HG03378 (cell line): ENCODE data around the gene HEYL.
A peak's percentile ranks its signal among the peaks of the same experiment; 100 is the strongest.

Experiments used
- ATAC-seq: cut with Tn5 transposase; IDR thresholded peaks from one replicate; pipeline ENCODE4 v1.9.1; 2021; ENCODE audit warnings: mild to moderate bottlenecking, moderate library complexity; ENCODE audit not compliant: unreplicated experiment

HEYL gene

DNA sequence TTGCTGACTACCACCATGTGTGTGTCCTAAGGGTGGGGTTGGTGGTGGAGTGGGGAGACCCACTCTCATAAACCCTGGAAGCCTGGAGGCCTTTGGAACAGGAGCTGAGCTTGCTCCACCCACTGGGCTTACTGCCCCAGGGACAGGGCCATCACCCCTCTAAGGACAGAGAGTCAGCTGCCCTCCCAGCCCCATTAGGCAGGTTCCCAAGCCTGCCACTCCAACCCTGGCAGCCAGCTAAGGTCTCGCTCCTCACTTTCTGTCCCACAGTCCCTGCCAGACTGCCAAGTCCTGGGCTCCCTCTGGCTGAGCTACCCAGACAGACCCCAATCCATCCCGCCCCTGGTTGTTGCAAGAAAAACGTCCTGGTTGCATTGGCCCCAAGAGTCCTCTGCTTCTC, 28.7 kb upstream of the HEYL start:
- no peak for ATAC-seq

DNA sequence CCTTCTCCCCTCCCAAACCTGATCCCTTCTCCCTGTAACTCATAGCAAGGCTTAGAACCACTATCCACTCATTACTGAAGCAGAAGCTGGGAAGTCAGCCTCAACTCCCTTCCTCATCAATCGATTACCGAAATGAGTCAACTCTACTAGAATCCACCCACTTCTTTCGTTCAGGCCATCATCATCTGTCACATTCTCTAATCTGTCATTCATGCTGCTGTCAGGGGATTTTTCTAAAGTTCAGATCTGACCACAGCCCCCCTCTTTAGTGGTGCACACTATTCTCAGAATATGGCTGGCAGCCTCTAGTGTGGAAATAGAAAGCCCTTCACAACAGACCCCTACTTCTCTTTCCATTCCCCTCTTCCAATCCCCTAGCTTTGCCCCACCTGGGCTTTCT, 27.3 kb upstream of the HEYL start:
- peak; percentile 89 for ATAC-seq

DNA sequence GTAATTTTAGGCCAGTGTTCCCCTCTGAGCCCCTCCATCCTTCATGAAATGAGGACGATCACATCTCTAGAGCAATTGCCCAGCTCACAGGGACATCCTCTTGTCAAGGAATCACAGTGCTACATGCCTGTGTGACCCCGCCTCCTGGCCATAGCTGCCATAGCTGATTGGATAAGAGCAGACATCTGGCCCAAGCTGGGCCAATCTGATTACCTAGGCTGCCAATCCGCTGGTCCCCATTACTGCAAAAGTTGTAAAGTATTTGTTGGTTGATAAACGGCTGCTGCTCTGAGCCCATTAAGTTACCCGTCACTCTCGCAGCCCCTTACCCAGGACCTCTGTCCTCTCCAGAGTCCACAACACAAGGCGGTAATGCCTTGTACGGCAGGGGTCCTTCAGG, 24.1 kb upstream of the HEYL start:
- no peak for ATAC-seq

DNA sequence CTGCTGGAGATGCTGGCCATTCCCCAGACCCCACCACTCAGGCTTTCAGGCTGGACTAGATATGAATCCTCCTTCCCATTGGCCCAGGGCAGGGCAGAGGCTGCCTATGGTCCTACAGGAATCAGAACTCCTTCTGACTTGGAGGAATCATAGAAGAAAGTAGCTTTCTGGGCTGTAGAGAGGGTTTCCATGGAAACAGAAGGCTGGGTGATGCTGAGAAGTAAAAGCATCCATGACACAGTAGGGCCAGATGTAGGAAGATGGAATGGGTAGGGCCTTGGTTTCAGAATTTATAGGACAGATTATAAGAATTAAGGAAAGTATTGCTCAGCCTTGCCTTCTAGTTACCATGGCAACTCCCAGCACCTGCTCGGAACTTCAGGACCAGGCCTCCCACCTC, 23.4 kb upstream of the HEYL start:
- ATAC-seq, result no peak

DNA sequence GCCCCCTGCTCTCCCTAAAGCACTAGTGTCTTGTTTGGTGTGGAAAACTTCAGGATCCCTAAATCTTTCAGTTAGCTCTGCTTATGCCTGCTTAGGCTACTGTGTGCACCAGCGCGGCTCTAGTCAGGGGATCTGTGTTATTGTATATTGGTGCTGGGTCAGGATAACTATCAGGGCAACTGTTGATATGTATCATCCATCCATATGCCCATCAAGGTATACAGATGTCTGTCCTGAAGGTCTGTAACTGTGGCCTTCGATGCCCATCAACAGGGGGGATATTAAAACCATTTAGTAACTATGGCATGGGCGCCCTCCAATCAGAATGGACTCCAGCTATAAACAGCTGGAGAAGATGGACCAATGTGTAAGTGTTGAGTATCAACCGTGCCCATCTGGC, 20.1 kb upstream of the HEYL start:
- ATAC-seq, result no peak

DNA sequence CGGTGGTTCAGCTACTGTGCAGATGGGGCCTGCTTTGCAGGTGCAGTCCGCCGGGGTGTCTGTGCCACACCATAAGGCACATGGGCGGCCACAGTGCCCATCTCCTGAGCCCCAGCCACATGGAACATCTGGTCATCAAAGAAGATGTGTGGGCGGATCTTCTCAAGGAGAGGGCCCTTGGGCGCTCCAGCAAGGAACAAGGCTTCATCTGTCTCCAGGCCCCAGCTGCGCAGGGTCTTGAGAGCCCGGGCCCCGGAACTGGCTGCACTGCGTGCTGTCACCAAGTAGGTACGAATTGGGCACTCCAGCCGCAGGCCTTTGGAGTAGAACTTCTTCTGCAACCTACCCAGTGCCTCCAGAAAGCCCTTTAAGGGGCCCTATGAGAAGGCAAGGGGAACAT, 19.7 kb upstream of the HEYL start:
- ATAC-seq, result no peak

DNA sequence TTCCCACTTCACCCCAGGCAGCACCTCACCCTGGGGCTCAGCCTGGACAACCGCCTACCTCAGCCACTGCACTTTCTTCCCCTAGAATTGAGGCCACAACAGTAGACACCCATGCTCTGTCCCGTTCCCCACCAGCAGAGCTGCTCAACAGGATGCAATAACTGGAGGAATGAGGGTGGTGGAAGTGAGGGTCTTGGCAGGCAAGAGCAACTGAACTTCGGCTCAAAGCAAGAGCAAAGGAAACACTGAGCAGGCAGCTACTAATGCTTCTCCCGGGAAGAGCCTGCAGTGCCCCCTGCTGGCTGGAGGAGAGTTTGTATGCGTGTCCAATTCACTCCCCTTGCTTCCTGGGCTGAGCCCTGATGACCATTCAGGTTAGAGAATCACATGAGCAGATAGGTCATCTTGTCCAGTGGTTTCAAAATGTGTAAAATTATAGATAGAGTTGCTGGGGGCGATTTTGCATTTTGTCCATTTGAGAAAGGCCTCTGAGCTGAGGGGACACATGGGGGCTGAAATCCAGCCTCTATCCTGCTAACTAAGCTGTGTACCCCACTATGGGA, 18.6 kb upstream of the HEYL start:
- no peak for ATAC-seq

DNA sequence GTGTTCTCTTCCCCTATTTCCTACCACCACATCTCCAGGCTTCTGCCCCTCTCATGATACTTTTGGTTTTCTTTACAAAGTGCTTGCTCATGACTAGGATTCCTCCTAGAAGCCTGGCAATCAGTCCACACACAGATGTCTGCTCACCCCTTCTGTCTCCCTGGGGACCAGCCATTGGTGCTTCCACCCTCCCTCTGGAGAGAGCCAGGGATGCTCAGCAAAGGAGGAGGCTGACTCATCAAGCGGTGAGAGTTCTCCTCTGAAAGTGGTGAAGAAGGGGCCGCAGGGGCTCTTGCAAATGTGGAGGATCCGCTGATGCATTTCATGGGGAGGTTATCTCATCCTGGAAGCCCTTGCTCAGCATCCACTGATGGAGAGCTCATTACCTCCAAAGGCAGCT, 18.0 kb upstream of the HEYL start:
- ATAC-seq, result no peak

DNA sequence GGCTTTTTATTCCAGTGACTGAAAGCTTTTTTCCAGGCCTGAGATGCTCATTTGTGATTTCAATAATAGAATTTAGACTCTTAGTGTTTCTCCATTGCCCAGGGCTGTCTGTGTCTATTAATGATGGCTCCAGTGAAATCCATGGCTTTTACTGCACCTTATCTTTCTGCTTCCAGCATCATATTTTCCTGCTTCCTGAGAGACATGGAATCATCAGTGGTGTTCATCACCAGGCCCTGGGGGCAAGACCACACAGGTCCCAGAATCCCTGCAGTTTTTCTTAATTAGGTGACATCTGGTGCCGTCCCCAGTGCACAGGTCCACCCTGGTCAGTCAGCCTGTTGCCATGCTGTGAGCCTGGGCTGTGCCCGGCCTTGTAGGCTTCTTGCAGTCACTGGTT, 16.9 kb upstream of the HEYL start:
- ATAC-seq, result no peak

DNA sequence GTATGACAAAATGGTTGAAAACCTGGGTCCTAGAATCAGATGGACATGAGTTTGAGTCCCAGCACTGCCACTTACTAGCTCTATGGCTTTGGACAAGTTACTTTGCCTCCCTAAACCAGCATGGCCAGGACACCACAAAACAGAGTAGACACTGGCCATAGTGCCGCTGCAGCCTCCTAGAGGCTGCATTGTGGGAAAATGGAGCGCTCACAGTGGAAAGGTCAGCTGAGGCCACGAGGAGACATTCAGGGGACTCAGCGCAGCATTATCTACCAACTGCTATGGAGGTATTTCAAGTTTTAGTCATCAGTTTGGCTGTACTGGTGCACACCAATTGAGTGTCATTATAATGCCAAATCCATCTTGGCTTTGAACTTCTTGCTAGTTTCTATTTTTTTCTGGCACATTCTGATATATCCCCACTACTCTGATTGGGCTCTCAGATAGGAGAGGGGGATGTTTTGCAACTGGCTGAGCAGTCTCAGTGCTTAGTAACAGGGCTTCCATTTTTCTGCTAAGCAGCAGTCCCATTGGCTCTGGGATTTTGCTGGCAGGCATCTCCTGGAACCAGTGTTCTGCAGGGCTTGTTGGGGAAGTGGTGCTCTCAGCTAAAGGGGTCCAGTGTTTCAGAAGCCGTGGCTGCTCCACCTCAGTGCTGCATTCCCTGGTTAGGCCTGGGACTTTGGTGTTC, 16.3 kb upstream of the HEYL start:
- no peak for ATAC-seq

DNA sequence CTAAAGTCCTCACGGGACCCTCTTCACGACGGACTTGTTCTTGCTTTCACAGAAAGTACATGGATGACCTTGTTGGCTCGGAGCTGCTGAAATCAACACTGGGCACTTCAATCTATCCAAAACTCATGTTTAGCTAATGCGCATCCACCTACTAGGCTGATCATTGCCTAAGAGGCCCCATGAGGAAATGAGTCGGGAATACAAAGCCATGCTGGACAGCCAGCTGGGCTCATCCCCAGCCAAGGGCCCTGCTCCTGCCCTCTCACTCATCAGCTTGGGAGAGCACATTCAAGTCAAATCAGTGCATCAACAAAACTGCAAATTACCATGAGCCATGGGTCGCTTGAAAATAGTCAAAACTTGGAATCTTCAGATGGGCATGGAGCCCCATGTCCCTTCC, 14.8 kb upstream of the HEYL start:
- no peak for ATAC-seq

DNA sequence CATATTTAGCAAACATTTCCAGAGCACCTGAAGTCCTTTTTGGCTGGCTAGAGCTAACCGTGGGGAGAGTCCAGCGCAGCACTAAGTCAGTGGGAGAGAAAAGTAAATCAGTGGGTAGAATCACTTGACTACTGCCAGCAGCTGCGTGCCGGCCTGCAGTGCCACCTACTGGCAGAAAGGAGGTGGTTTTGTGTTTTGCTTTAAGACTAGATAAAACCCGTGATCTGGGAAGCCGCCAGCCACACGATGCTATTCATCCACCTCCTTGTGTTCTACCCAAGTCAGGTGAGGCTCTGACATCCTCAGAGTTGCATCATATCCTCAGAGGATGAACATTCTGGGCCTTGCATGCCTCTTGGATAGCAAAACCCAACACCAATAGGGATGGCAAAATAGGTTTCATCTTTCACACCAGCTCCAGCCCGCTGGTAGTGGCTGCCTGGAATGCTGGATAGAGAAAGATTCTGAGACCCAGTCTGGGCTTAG, 14.1 kb upstream of the HEYL start:
- ATAC-seq, result no peak

DNA sequence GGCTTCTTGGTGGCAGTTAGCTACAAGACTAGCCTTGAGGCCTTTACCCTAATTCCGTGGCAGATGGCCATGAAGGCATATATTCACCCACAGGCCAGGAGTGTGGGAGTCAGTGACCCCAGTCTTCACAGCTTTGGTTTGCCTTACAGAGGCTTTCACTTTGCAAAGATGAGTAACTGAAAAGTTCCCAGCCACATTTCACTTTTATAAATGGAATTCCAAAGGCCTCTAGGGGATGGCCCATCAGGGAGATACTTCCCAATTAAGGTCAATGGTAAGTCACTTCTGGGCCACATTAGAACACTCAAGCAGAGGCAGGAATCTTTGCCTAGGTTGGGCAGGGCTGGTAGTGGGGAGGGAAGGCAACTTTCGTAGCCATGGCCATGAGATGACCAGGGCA, 13.1 kb upstream of the HEYL start:
- ATAC-seq, result no peak

DNA sequence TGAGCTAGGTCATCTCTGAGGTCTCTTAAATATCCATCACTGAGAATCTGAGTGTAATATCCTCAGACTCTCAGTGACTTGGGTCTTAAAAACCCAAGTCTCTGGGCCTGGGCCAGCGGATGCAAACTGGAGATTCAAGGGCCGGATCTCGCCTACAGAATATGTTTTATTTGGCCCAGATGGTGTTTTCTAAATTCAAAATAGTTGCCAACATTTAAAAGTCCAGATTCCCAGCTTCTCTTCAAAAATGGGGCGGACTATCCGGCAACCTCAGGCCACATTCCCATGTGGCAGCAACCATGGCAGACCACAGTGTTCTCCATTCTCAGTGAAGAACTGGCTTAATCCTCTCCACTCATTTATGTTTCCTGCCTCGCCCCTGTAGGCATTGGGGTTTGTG, 12.7 kb upstream of the HEYL start:
- ATAC-seq, result no peak

DNA sequence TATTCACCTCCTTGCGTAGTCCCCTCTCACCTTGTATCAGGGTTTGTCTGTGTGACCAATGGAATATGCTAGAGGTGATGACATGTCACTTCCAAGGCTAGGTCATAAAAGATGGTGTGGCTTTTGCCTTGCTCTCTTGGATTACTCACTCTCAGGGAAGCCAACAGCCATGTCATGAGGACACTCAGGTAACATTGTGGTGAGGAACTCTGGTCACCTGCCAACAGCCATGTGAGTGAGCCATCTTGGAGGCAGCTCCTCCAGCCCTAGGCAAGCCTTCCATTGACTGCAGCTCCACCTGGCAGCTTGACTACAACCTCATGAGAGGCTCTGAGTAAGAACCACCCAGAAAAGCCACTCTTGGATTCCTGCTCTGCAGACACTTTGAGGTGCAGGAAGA, 11.0 kb upstream of the HEYL start:
- ATAC-seq, result no peak

DNA sequence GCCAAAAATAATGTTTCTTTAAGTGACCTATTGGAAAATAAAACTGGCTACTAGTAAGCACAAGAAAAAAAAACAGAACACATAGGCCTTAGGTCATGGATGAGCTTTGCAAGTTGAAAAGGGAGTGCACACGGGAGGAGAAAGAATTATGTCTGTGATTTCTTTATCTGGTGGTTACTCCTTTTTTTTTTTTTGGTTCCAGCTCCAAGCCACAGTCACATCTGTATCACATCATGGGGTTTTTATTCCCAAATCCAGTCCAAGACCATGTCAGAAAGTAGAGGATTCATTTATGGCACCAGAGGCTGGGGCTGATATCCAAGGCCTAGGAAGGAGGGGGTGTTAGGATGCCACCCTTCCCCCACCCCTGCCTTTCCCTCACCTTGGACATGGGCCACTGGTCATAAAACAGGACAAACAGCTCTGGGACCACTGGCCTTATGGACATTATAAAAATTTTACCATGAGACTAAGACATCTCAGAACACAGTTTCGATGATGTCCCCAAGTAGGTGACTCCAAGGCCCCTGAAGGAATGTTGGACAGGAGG, 10.3 kb upstream of the HEYL start:
- no peak for ATAC-seq

DNA sequence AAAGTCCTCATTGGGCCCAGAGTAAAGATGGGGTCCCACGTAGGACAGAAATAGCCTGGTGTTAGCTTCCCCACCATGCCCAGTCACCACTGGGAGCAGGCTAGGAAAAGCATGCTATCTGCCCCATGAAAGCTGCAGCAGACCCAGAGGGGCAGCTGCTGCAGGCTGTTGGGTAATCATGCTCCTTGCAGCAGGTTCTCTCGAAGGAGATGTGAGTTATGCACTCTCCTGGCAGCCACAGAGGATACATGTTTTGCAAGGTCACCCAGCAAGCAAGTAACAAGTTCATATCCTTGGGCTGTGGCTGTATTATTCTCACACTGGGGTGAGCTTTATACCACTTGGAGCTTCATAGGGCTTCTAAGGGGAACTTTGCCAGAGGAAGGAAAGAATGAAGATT, 9.1 kb upstream of the HEYL start:
- ATAC-seq, result no peak

DNA sequence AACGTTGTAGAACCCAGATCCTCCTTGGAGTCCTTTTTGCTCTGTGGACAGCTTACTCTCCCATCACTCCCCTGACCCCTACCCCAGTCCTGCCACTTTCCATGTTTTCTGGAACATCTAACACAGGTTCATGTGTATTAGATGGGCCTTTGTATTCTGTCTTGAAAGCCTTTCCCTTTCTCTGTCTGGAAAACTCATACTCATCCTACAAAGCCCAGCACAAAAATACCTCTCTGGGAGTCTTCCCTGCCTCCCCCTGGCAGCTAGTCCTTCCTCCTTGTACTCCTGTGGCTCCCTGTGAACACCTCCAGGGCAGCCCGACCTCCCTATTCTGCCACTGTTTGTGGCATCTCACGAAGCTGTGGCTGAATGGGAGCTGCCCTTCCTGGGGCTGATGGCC, 7.8 kb upstream of the HEYL start:
- ATAC-seq, result no peak

DNA sequence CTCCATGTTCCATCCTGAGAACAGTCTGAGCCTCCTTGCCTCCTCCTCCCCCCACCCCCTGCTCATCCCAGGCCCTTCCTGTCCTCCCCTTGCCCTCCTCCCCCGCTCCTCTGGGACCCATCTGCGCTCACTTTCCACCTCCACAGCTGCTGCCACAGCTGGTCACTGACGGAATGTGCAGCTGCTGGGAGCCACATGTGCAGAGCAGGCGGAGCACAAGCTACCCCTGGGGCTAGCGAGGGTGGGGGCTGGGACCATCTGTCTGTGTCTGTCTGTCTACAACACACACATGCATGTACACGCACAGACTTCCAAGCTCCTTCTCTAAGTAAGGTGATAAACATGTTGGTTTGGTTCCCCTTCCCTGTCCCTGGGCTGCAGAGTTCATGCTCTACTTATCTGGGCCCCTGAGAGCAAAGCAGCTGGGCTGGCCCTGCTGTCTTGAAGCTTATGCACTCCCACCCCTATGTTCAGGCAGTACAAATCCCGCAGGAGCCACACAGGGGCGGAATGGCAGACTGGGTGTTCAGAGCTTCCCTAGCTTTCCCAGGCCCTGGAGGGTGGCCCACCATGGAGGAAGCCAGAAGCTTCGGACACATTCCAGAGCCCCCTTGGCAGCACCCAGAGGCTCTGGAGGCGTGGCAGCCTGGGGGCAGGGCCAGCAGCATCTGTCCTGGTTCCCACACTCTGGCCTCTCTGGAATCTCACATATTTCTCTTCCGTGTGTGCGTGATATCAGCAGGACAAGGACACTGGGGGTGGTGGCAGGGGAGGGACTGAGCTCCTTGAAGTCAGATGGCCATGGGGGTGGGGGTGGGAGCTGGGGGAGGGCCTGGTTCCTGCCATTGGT, 7.0 kb upstream of the HEYL start:
- ATAC-seq, result no peak

DNA sequence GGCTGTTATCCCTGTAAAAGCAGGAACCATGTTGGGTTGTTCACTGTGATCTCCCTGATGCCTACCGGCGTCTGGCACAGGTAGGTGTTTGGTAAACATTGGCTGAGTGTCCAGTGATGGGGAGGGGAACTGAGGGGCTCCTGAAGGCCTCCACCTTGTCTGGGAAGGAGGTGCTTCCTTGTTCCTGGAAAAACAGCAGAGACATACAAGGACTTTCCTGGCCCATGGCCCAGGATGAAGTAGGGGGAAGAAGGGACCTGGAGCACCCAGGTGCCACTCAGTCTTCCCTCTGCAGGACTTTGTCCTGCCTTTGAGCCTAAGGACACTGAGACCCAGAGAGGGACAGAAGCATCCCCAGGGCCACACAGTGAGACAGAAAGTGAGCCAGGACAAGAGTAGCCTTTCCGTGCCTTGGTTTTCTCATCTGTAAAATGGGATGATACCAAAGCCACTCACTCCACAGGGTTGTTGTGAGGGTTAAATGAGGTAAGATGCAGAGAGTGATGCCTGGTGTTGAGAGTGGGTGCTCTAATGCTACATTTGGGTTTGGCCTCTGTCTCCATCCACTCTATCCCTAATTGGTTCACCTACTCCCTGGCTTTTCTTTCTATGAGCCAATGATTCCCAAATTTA, 6.1 kb upstream of the HEYL start:
- ATAC-seq, result no peak

DNA sequence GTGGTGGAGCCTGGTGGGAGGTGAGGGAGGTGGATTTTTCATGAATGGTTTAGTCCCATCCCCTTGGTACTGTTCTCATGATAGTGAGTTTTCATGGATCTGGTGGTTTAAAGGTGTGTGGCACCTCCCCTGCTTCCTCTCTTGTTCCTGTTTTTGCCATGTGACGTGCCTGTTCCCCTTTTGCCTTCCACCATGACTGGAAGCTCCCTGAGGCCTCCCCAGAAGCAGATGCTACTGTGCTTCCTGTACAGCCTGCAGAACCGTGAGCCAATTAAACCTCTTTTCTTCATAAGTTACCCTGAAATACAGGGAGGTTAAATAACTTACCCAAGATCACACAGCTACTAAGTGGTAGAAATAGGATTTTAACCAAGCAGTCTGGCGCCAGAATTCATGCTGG, 4.3 kb upstream of the HEYL start:
- ATAC-seq, result no peak
